Brain microvascular endothelial cell (primary cell): ENCODE results near the gene DOCK4.

Experiments
- DNase-seq: peaks from one replicate; pipeline ENCODE4 v3.0.0-alpha.2; 2020
- H3K27ac ChIP-seq: fragments of 250-450 bp; sonication (Bioruptor Pico); 2 replicates; pipeline ENCODE4 v1.5.1; 2020; ENCODE audit warnings: mild to moderate bottlenecking, moderate library complexity
- H3K27me3 ChIP-seq: fragments of 250-450 bp; sonication (Bioruptor Pico); replicated peaks from 2 replicates; pipeline ENCODE4 v1.5.1; 2020; ENCODE audit warnings: mild to moderate bottlenecking
- H3K36me3 ChIP-seq: fragments of 250-450 bp; sonication (Bioruptor Pico); replicated peaks from 2 replicates; pipeline ENCODE4 v1.5.1; 2020; ENCODE audit warnings: mild to moderate bottlenecking
- H3K4me3 ChIP-seq: 2 replicates; pipeline ENCODE4 v1.5.1; 2011; ENCODE audit warnings: low read depth, mild to moderate bottlenecking, control low read depth, low read length, moderate library complexity
- in situ Hi-C: cut with HindIII; loops from 2 replicates; pipeline ENCODE4 v1.10.0; 2017; ENCODE audit warnings: low sequenced_read_pairs, low pct_ligation_motif_present
- TF ChIP-seq, protein P1 (sequence below): IDR thresholded peaks from 2 replicates; pipeline ENCODE4 v1.5.1; 2011; ENCODE audit warnings: low read depth, mild to moderate bottlenecking, moderate library complexity, low read length, control low read depth, inconsistent platforms; ENCODE audit errors: missing control alignments

The DOCK4 gene

DNA sequence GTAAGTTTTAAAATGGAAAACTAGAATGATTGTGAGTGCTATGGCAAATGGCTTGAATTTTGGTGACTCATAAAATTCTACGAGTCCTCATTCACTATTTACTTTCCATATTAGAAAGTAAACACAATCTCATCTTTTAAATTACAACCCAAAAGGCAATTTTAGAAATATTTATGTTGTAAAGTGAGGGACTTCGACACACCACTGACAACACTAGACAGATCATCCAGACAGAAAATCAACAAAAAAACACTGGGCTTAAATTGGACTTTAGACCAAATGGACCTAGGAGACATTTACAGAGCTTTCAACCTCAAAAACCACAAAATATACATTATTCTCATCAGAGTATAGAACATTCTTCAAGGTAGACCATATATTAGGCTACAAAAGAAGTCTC lies 30.4 kb upstream of the DOCK4 start:
- Histone ChIP-seq H3K4me3 (no peak overlapping the region), H3K36me3 (no peaks in the 10 kb centered on the region), H3K27ac (no peak overlapping the region), H3K27me3 (no peaks in the 10 kb centered on the region)
- TF ChIP-seq, protein P1, sequence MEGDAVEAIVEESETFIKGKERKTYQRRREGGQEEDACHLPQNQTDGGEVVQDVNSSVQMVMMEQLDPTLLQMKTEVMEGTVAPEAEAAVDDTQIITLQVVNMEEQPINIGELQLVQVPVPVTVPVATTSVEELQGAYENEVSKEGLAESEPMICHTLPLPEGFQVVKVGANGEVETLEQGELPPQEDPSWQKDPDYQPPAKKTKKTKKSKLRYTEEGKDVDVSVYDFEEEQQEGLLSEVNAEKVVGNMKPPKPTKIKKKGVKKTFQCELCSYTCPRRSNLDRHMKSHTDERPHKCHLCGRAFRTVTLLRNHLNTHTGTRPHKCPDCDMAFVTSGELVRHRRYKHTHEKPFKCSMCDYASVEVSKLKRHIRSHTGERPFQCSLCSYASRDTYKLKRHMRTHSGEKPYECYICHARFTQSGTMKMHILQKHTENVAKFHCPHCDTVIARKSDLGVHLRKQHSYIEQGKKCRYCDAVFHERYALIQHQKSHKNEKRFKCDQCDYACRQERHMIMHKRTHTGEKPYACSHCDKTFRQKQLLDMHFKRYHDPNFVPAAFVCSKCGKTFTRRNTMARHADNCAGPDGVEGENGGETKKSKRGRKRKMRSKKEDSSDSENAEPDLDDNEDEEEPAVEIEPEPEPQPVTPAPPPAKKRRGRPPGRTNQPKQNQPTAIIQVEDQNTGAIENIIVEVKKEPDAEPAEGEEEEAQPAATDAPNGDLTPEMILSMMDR, result no peak
- no peak for DNase-seq
- in situ Hi-C loops, result no loop called here

DNA sequence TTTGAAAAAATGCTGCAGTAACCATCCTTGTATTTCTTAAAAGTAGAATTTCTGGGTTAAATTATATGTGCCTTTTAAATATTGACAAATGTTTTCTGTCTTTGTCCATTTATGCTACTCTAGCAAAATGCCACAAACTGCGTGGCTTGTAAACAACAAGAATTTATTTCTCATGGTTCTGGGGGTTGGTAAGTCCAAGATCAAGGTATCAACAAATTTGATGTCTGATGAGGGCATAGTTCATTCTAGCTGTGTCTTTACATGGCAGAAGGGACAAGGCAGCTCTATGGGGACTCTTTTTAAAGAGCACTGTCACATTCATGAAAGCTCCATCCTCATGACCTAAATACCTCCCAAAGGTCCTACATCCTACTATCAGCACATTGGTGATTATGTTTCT lies 27.9 kb upstream of the DOCK4 start:
- TF ChIP-seq, protein P1, result no peak
- Histone ChIP-seq H3K27ac (no peak overlapping the region), H3K4me3 (no peak overlapping the region), H3K27me3 (no peaks in the 10 kb centered on the region), H3K36me3 (no peaks in the 10 kb centered on the region)
- in situ Hi-C loops, result no loop called here
- no peak for DNase-seq

DNA sequence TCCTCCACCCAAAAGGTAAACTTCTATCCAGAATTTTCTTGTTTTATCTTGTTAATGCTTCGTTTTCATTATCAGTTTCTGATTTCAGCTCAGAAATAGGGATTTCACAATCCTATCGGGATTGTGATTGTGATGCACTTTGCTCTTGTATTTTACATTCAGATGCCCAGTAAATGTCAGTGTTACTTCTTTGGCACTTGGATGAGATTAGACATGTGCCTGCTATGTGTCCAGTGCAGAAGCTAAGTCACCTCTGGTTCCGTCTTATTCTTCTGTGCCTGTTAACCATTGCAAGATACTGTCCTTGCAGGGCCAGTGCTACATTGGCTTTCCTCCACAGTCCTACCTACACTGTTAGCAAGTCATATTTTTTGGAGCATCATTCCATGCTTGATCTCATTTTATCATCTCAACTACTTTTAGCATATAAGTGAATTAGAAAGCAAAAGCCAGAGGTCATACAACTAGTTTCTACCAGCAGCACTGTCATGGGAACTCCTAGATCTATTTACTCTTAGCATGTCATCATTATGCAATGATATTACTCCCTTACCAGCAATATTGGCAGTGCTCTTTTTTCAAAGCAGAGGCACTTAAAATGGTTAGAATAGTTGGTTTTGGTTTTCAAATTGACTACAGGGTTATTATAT lies 27.0 kb upstream of the DOCK4 start:
- no peaks in the 10 kb centered on the region for H3K27me3 ChIP-seq
- no peak for DNase-seq
- H3K36me3 ChIP-seq, result no peaks in the 10 kb centered on the region
- in situ Hi-C loops, result no loop called here
- TF ChIP-seq, protein P1, result no peak
- no peak overlapping the region for H3K4me3 ChIP-seq
- H3K27ac ChIP-seq, result no peak overlapping the region

DNA sequence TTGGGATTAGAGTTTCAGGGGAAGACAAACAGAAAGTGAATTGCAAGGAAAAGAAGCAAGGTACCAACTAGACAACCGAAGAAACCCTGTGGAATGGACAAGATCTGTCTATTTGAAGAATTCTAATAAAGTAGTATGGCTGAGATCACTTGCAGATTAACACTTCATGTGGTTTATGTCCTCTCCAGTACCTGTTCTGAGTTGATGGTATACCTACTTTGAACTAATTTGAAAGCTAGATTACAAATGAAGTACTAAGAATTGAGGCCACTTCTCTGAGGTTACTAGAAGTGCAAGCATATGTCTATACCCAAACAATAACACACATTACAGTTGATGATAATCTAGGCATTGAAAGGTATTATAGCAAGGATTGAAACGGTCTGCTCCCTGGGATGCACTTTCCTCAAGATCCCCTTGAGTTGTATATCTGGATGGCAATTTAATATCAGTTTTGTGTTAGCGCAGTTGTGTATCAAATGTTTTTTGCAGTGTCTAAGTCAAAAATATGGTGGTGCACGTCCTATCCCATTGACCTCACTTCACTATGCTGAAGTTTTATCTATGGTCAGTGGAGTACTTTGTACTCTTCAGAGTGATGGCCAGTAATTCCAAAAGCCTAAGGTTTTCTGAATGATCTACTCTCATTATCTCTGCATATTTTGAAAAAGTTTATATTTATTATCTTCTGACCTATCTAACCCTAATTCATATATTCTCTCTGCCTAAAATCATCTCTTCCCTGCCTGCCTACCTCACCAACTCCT lies 26.2 kb upstream of the DOCK4 start:
- in situ Hi-C loops, result no loop called here

DNA sequence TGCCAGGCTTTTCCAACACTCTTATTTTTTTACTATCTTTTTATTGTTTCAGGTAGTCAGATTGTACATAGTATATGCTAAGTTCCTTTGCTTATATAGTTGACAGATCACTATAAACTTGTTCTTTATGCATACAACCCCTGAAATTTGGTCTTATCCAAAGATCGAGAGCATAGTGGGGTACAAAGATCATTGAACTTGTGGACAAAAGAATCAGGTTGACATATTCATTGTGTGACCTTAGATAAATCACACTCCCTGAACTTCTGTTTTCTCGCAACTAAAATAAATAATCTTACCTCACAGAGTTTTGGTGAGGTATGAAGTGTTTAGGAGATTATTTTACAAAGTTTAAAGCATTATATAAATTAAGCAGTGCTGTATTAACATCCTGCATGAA lies 22.4 kb upstream of the DOCK4 start:
- in situ Hi-C loops, result no loop called here
- H3K36me3 ChIP-seq, result no peaks in the 10 kb centered on the region
- TF ChIP-seq, protein P1, result no peak
- H3K4me3 ChIP-seq, result no peak overlapping the region
- no peak for DNase-seq
- no peaks in the 10 kb centered on the region for H3K27me3 ChIP-seq
- H3K27ac ChIP-seq, result no peak overlapping the region

More for the DNA sequence above, 26.2 kb upstream of the DOCK4 start:
- no peaks in the 10 kb centered on the region for H3K27me3 ChIP-seq
- H3K36me3 ChIP-seq, result no peaks in the 10 kb centered on the region
- H3K27ac ChIP-seq, result no peak overlapping the region
- no peak for DNase-seq
- TF ChIP-seq, protein P1, result no peak
- no peak overlapping the region for H3K4me3 ChIP-seq
